Amniotic epithelial cell (primary cell): ENCODE data around the gene TSC22D3.
"Not testable (repeated sequence)": the region's sequence is repeated elsewhere in the genome, so short reads cannot be mapped to it uniquely, and the experiment has no call there.

Experiments
- DNase-seq: peaks from one replicate; pipeline ENCODE4 v3.0.0-alpha.2; 2010; ENCODE audit warnings: low read depth

TSC22D3 gene

DNA sequence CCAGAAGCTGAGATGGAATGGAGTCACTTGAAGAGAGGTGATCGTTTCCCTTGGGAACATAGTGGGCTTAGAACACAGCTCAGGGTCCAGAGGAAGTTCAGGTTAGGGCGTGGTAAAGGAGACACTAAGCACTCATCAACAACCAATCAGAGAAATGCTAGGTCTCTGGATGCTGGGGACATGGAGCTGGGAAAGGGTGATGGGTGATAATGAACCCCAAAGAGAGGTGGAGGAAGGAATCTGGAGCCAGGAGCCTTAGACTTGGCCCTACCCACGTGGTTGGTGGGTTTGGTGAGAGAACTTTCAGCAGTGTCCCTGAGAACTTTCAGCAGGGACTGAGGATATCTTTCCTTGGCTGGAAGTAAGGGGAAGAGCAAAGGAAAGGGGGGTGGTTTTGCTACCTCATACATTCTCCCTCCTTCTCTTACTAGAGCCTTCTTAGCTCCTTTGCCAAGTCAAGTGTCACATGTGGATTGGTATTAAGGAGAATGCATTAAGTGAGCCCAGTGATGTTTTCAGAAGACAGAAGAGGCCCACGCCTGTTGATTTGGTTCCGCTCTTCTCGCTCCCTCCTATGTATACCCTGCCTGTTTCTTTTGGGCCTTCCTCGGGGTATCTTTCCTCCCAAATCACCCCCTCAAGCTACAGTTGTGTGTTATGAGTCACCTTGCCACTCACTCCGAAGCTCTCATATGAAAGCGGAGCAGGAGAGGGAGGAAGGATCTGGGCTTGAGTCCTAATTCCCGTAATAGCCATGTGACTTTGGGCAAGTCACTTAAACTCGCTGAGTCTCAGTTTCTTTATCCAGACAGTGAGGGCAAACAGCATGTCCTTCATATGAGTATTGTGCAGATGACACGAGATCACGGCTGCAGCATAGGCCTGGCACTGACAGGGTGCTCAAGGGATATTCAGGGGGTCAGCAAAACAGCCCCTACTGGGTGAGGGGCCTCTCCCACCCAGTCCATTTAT lies 63.1 kb downstream of the TSC22D3 start:
- peak; percentile 81 for DNase-seq

DNA sequence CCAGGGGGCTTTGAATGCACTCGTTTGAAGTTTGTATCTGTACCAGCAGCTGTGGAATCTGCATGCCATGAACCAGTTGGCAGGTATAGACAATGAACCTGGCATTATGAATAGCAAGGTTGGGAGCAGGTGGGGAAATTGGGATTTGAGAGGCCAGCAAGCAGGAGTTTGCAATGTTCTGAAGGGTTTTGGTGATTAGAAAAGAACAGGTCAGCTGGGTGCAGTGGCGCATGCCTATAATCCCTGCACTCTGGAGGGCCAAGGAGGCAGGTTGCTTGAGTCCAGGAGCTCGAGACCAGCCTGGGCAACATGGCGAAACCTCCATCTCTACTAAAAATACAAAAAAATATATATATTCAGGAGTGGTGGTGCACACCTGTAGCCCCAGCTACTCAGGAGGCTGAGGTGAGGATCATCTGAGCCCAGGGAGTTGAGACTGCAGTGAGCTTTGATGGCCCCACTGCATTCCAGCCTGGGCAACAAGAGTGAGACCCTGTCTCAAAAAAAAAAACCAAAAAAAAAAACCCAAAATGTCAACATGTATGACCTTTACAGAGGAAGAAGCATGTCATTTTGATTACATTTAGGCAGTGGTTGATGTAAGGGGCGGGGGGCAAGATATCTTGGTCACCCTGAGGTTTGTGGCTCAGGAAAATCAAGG lies 63.9 kb downstream of the TSC22D3 start:
- DNase-seq: peak; percentile 61

DNA sequence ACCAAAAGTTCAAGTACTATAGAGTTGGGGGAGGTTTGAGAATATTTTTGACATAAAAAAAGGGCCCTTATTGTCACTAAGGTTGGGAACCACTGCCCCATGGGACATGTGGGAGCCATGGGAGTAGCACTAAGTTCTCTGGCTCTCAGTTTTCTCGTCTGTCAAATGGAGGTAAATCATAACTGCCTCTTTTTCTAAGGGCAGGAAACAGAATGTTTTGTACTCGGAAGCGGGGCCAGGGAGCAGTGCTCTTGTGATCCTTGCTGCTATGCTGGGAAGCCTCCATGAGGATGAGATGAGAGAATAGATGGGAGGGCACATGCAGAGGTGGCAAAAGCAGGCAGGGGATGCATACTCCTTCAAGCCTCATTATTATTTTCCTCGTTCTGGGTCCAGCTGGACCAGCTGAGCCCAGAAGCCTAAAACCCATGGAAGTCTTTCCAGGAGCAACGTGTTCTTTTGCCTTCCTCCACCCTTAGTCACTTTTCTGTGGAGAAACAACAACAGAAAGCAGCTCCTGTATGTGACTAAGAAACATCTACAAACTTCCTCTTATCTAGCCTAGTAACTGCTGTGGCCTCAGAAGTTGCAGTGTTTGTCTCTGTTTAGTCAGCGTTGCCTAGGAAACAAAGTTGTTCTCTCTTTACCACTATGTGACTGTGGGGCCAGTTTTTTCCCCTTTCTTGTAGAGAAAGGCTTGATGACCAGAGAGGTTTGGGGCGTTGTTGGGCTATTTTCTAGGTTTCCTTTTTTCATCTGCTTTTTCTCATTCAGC lies 64.8 kb downstream of the TSC22D3 start:
- DNase-seq: peak; percentile 98

DNA sequence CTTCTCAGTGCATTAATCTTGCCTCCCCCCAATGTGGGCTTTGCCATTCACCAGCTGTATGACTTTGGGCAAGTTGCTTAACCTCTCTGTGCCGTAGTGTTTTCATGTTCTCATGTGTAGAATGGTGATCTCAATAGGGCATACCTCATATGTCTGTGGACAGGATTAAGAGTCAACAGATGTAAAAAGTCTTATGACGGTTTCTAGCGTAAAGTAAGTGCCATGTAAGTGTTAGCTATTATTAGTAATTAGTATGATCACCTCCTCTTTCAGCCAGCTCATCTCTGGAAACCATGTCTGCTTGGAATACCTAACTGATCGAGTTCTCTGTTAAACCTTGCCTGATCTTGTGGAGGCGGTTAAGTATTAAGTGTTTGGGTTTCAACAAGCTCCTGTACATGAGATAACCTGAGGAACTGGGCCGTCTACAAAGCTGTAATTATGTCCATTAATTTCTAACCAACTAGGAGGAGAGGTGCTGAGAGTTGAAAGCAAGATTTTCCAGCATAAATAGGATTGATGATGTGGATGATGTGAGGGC lies 66.3 kb downstream of the TSC22D3 start:
- DNase-seq: no peak

DNA sequence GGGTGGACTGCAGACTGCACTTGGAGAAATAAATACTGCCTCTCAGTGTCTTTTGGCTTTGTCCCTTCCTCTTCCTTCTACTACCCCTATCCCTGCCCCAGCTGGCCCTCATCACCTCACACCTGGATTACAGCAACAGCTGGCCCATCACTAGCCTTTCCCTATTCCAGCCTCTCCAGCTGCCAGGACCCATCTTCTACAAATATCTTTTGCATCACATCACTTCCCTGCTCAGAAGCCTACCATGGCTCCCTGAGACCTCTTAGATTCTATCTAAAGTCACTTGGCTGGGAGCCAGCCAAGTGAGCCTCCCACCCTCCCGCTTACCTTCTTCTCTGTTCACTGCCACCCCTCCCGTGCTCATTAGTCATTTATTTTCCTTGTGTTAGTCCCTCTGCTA lies 66.8 kb downstream of the TSC22D3 start:
- DNase-seq: no peak

DNA sequence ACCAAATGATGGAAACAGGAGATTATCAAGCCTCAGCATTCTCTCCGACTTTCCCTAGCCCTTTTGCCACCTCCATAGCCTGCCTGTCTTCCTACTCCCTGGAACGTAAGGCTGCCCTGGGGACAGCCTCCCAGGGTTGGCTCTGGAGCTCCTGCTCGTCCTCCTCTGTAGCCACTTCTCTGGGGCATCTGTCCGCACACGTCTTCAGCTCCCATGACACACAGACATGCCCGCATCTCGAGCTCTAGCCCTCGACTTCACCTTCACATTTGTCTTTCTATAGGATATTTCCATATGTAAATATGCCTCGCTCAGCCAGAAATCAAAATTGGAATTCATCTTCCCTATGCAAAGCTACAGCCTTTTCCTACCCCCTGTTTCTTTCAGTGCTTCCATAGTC lies 67.7 kb downstream of the TSC22D3 start:
- no peak for DNase-seq

DNA sequence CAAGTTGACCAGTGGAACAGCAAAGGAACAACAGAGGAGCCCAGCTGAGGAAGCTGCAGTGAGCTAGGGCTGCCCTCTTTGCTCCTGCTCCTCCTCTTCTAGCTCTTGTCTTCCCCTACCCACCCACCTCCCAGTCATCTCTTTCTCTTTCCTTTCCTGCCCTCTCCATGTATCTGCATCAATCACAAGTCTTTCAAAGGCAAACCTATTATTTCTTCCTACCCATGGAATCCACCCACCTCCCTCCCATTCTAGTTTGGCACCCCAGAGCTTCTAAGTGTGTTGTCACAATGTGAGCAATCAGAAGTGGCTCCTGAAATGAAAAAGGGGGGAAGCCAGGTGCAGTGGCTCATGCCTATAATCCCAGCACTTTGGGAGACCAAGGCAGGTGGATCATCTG lies 69.3 kb downstream of the TSC22D3 start:
- DNase-seq: no peak

DNA sequence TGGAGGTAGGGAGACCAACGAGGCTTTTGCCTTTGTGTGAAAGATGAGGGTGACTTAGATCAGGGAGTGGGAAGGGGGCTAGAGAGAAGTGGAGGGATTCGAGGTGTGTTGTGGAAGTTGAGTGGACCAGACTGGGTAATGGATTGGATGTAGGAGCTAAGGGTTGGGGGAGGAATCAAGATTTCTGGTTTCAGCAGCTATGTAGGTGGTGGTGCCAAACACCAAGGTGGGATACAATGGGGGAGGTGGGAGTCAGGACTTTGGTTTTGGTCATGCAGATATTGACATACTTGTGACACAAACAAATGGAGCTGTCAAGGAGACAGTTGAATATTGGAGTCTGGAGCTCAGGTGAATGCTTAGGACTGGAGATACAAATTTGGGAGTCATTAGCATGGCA lies 71.0 kb downstream of the TSC22D3 start:
- no peak for DNase-seq

DNA sequence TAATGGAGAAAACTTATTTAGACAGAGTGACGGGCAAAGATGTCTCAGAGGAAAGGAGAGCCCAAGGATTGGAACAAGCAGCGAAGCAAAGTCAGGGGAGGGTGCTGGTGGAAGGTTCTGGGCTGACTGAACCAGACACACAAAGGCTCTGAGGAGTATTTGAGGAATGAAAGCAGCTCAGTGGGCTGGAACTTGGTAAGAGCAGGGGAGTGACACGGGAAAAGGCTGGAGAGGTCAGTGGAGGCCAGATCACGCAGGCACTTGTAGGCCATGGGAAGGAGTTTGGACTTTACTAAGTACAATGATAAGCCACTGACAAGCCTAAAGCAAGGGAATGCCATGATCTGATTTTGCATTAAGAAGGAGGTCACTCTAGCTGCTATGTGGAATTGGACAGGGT lies 71.4 kb downstream of the TSC22D3 start:
- DNase-seq: peak; percentile 53

DNA sequence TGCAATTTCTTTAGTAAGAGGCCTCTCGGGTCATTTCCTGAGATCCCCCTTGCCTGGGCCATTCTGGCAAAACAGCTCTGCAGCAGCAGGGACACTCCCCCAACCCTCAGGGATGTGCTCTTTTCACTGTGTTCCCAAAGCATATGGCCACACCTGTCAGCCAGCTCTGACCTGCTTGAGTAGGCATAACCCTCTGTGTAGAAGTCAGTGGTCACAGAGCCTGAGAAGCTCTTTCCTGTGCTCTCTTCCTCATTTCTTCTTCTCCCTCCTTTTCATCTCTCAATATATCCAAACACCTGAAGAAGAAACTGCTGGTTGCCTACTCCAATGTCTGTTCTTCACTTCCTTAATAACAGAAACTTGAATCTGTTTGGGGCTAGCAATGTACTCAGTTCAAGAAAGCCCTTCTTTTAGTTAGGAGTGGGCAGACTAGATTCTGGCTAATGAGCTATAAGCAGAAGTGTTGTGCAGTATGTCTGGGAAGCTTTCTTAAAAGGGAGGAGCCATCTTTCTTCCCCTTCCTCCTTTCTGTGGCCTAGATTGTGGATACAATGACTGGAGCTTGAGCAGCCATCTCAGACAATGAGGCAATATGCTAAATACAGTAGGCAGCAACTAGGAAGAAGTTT lies 74.0 kb downstream of the TSC22D3 start:
- no peak for DNase-seq

DNA sequence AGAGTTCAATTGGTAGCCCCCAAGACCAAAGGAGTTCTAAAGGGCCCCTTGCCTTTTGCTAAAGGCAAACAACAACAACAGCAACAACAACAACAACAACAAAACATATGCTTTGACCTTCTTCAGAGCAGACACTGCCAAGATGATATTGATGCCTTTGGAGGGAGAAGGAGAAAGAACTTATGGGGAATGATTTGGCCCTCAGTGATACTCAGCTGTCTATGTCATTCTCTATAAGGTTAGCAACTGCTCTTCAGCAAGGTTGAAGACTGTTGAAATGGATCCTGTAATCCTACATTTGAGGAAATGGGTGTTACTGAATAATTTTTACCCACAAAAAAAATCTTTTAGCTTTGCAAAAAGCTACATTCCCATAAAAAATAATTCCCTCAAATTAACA lies 74.8 kb downstream of the TSC22D3 start:
- no peak for DNase-seq

DNA sequence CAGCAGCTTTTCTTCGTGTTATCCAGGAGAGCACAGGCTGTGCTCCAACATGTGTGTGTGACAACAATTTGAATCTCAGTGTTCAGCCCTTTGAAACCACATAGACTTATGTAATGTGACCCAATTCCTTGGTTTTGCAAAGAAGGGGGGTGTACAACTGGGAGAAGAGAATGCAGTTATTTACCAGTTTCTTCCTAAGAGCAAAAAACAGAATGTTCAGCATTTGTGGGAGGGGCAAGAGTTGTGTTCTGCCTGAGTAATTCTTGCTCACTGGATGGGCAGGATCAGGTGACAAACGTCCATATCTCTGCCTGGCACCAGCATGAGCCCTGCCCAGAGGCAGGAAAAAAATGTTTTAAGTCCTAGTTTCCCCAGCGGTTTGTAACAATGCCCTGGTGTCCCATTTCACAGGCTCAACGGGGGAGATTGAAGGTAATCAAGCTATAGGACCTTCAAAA lies 75.2 kb downstream of the TSC22D3 start:
- DNase-seq: peak; percentile 98

DNA sequence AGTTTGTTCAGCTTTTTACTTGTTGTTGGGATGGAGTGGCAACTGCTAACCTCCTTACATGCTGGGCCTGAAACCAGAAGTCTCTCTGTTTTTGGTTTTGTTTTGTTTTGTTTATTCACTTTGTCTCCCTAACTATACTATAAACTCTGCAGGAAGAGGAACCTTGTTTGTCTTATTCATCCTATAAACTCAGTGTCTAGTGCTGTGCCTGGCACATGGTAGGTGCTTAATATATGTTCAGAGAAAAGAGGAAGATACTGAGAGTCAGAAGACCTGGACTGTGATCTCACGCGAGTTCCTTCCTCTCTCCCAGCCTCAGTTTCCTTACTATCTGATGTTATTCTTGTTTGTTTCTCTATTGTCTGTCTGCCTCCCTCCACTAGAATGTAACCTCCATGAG lies 76.0 kb downstream of the TSC22D3 start:
- DNase-seq: no peak

DNA sequence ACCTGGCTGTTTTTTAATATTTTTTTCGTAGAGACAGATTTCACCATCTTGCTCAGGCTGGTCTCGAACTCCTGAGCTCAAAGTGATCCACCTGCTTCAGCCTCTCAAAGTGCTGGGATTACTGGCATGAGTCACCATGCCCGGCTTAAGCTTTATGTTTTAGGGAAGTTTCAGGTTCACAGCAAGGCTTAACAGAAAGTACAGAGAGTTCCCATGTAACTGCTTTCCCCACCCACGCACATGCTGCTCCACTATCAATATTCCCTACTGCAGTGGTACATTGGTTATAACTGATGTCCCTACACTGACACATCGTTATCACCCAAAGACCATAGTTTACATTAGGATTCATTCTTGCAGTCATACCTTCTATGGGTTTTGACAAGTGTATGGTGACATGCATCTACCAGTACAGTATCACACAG lies 84.6 kb downstream of the TSC22D3 start:
- peak; percentile 80 for DNase-seq

DNA sequence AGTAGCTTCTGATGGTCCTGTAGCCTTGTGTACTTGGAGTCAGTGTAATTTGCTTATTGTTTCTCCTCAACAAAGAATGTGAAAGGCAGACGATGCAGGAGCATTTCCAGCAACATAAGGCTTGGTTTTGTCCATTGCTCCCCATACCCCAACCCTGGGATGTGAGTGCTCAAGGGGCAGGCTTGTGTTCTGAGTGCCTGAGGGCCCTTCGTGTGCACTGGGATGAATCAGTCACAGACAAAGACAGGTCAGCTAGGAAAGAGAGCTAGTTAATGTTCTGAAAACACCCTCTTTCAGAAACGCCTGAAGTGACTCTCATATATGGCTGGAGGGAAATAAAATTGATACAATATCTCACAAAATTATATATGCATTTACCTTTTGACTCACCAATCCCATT lies 88.1 kb downstream of the TSC22D3 start:
- DNase-seq: no peak

DNA sequence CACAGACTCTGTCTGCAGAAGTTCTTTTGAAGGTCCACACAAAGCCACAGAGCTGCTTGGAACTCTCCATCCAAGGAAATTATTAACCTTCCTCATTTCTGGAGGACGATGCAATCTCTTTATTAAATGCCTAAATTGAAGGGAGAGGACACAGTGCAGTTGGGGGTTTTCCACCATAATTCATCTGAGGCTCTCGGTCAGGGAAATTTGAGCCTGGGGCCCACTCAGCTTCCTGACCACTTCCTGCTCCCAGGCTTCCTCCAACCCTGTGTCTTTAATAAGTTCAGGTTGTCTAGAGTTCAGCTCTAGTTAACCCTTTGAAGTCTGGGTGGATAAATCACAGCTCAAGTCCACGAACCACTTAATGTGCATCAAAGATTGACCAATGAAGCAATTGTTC lies 88.8 kb downstream of the TSC22D3 start:
- DNase-seq: no peak

DNA sequence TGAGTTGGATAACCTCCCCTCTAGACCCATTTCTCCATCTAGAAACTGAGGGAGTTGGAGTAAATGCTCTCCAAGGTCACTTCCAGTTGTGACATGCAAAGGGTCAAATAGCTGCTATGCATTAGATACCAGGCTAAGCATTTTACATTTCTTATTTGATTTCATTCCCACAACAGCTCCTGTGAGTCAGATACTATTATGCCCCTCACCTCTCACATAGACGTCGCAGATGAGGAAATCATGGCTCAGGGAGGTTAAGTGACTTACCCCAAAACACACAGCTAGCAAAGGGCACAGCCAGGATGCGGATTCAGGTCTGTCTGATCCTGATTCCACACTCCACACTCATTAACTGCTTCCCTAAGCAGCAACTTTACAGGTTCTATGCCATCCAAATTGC lies 89.6 kb downstream of the TSC22D3 start:
- DNase-seq: peak; percentile 42

DNA sequence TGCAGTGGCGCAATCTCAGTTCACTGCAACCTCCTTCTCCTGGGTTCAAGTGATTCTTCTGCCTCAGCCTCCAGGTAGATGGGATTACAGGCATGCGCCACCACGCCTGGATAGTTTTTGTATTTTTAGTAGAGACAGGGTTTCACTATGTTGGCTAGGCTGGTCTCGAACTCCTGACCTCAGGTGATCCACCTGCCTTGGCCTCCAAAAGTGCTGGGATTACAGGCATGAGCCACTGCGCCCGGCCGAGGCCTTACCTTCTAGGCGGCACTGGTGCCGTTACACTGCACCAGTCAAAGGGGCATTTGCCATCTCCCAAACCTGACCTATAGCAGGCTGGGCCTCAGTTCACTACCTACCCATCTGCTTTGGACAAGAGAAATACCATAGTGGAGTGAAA lies 90.0 kb downstream of the TSC22D3 start:
- not testable (repeated sequence) for DNase-seq

DNA sequence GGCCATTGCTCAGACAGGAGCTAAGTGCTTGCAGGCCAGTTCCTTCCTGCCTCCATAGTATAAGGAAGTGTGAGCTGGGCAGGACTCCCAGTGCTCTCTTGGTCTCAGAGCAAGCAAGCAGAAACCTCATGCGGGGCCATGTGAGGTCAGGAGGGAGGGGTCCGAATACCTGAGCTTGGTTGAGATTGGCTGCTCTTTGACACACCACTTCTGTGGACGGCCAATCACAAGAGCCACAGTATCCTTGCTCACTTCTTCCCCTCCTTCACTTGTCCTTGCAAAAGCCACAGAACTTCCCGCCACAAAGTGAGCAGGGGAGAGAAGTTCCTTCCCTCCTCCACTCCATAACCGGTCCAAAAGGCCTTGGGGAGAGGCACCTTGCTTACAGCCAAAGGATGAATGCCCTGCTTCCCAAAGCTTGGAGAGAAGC lies 90.6 kb downstream of the TSC22D3 start:
- DNase-seq: peak; percentile 93

DNA sequence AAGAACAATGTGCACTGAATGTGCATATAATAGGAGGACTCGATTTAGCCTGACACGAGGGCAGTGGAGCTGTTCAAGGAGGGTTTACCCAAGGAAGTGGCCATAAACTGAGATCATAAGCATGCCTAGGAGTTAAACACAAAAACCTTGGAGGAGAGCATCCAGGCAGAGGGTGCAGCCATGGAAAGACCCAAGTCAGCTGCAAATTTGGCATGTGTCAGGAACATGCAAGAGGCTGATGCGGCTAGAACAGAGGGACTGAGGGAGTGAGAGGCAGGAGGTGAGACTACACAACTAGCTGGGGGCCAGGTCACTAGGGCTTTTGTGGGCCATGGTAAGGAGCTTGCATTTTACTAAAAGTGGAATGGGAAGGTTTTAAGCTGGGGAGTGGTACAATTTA lies 91.7 kb downstream of the TSC22D3 start:
- no peak for DNase-seq

DNA sequence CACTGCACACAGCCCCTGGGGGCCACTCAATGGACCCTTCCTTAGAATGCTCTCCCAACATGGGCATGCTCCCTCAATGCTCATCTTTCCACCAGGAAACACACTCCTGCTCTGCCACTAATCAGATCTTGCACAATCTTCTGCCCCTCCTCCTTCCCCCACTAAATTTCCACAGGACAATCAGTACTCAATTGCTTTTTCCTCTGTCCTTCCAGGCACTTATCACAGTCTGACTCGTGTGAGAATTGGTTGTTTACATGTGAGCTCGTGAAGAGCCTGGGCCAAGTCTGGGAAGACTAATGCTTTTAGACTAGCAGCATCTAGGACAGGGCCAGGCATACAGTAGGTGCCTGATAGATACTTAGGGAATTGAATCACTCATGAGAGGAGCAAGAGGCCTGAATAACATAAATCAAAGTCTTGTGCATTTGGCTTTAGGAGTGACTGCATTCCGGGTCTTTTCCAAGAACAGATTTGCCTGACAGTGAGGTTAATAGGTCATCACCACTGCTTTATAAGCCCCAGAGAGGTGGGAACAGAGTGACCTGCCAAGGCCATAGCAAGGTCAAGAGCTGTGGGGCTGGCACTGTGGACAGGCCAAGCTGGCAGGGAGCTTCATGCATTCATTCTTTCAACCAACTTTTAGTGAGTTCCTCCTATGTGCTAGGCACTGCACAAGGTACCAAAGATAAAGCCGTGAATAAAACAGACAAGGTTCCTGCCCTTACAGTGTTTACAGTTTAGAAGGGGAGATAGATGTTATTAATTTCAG lies 92.3 kb downstream of the TSC22D3 start:
- peak; percentile 89 for DNase-seq
